ENCODE measurements around the gene LGALS12.
A peak's percentile ranks its signal among the peaks of the same experiment; 100 is the strongest.
"Not testable (repeated sequence)": the region's sequence is repeated elsewhere in the genome, so short reads cannot be mapped to it uniquely, and the experiment has no call there.

The LGALS12 gene

GRCh38 chr11:63534895-63535461, 29.1 kb downstream of the LGALS12 start:
- Histone ChIP-seq H3K27ac (no peak overlapping the region), H3K4me1 (no peaks in the 10 kb centered on the region), H3K4me3 (ENCODE audit: low read depth, low read length) (no peak overlapping the region), H3K4me2 (ENCODE audit: low read length) (no peak overlapping the region), H3K36me3 (ENCODE audit: control insufficient read depth, insufficient read depth, low read length) (no peaks in the 10 kb centered on the region), H3K79me2 (no peaks in the 10 kb centered on the region), H3K9me3 (ENCODE audit: control insufficient read depth, low read length) (no peaks in the 10 kb centered on the region), H3K9ac (no peak overlapping the region), H3K27me3 (ENCODE audit: control insufficient read depth, insufficient read depth, low read length) (no peaks in the 10 kb centered on the region), H2AFZ (no peak overlapping the region)
- no peak for TF ChIP-seq CTCF (IDR thresholded peaks at IDR 0.05)

- H3K4me1 ChIP-seq = no peaks in the 10 kb centered on the region
- no peak overlapping the region for H3K4me3 ChIP-seq (ENCODE audit: low read depth, low read length)
These were observed 29.9 kb downstream of the LGALS12 start for GRCh38 chr11:63535734-63536133.

GRCh38 chr11:63536669-63537292, 30.9 kb downstream of the LGALS12 start, which contains the start of gene PLAAT4:
PLAAT4 (plus strand) TSS chr11:63536808; CDS start chr11:63536869, 61 bp downstream.
- peak within 1 kb of the TSS; percentile 61 for H3K27ac ChIP-seq
- H3K36me3 ChIP-seq (ENCODE audit: control insufficient read depth, insufficient read depth, low read length) = no peaks in the 10 kb centered on the region
- no peaks in the 10 kb centered on the region for H3K4me1 ChIP-seq
- H3K9ac ChIP-seq = no peak within 1 kb of the TSS
- TF ChIP-seq CTCF (IDR thresholded peaks at IDR 0.05) = no peak
- no peaks in the 10 kb centered on the region for H3K27me3 ChIP-seq (ENCODE audit: control insufficient read depth, insufficient read depth, low read length)
- peak within 1 kb of the TSS; percentile 37 for H3K4me2 ChIP-seq (ENCODE audit: low read length)
- H2AFZ ChIP-seq = peak within 1 kb of the TSS; percentile 53
- H3K4me3 ChIP-seq (ENCODE audit: low read depth, low read length) = peak within 1 kb of the TSS; percentile 33
- no peaks in the 10 kb centered on the region for H3K9me3 ChIP-seq (ENCODE audit: control insufficient read depth, low read length)
- no peaks in the 10 kb centered on the region for H3K79me2 ChIP-seq

More at GRCh38 chr11:63535734-63536133, 29.9 kb downstream of the LGALS12 start:
- H2AFZ ChIP-seq = no peak overlapping the region
- no peak overlapping the region for H3K4me2 ChIP-seq (ENCODE audit: low read length)
- H3K9me3 ChIP-seq (ENCODE audit: control insufficient read depth, low read length) = no peaks in the 10 kb centered on the region
- no peak for TF ChIP-seq CTCF (IDR thresholded peaks at IDR 0.05)
- no peak overlapping the region for H3K27ac ChIP-seq
- H3K36me3 ChIP-seq (ENCODE audit: control insufficient read depth, insufficient read depth, low read length) = no peaks in the 10 kb centered on the region
- no peaks in the 10 kb centered on the region for H3K79me2 ChIP-seq
- no peak overlapping the region for H3K9ac ChIP-seq
- no peaks in the 10 kb centered on the region for H3K27me3 ChIP-seq (ENCODE audit: control insufficient read depth, insufficient read depth, low read length)

GRCh38 chr11:63537293-63538101, 31.6 kb downstream of the LGALS12 start:
- Histone ChIP-seq H3K4me3 (ENCODE audit: low read depth, low read length) (peak overlapping the region; percentile 33), H3K79me2 (no peaks in the 10 kb centered on the region), H2AFZ (no peak overlapping the region), H3K9me3 (ENCODE audit: control insufficient read depth, low read length) (no peaks in the 10 kb centered on the region), H3K9ac (no peak overlapping the region), H3K27me3 (ENCODE audit: control insufficient read depth, insufficient read depth, low read length) (no peaks in the 10 kb centered on the region), H3K4me1 (no peaks in the 10 kb centered on the region), H3K4me2 (ENCODE audit: low read length) (no peak overlapping the region), H3K27ac (peak overlapping the region; percentile 61), H3K36me3 (ENCODE audit: control insufficient read depth, insufficient read depth, low read length) (no peaks in the 10 kb centered on the region)
- no peak for TF ChIP-seq CTCF (IDR thresholded peaks at IDR 0.05)

- H3K27me3 ChIP-seq (ENCODE audit: control insufficient read depth, insufficient read depth, low read length); H3K9ac ChIP-seq; H3K27ac ChIP-seq; H3K36me3 ChIP-seq (ENCODE audit: control insufficient read depth, insufficient read depth, low read length); H3K4me1 ChIP-seq; H3K79me2 ChIP-seq; H2AFZ ChIP-seq; H3K4me2 ChIP-seq (ENCODE audit: low read length); H3K9me3 ChIP-seq (ENCODE audit: control insufficient read depth, low read length); H3K4me3 ChIP-seq (ENCODE audit: low read depth, low read length): not testable (repeated sequence)
These were observed 36.6 kb downstream of the LGALS12 start for GRCh38 chr11:63542506-63542905.

All from parathyroid adenoma (tissue), 2 donors.